Astrocyte (in vitro differentiated cells and primary cell): ENCODE measurements around the gene LDB3. TPM values are rescaled to one million over a fixed set of nuclear protein-coding genes. Genes with fewer than 3 reads are reported as not detected.
"Not testable (repeated sequence)": the region's sequence is repeated elsewhere in the genome, so short reads cannot be mapped to it uniquely, and the experiment has no call there.

ENCODE experiments used
- DNase-seq: peaks from one replicate; pipeline ENCODE4 v3.0.0-alpha.2; 2010; ENCODE audit warnings: low read depth
- FAIRE-seq: peaks from 2 replicates; lab custom pipeline; 2011; peaks lifted over from hg19 to GRCh38; lab: Jason Lieb, UNC
- H2AFZ ChIP-seq: 2 replicates; pipeline ENCODE4 v1.6.0; 2012; ENCODE audit warnings: low read depth, low read length, inconsistent platforms
- H3K27ac ChIP-seq: 2 replicates; pipeline ENCODE4 v1.5.1; 2011; ENCODE audit warnings: low read depth, low read length, inconsistent platforms
- H3K27me3 ChIP-seq: 2 replicates; pipeline ENCODE4 v1.6.0; 2011; ENCODE audit warnings: low read length, inconsistent platforms; ENCODE audit not compliant: insufficient read depth
- H3K36me3 ChIP-seq: 2 replicates; pipeline ENCODE4 v1.5.1; 2011; ENCODE audit warnings: low read length, inconsistent platforms; ENCODE audit not compliant: insufficient read depth
- H3K4me1 ChIP-seq: 2 replicates; pipeline ENCODE4 v1.5.1; 2011; ENCODE audit warnings: low read length, inconsistent platforms; ENCODE audit not compliant: insufficient read depth
- H3K4me2 ChIP-seq: 2 replicates; pipeline ENCODE4 v1.6.0; 2012; ENCODE audit warnings: low read length, inconsistent platforms
- H3K4me3 ChIP-seq: 2 replicates; pipeline ENCODE4 v1.5.1; 2011; ENCODE audit warnings: low read depth, mild to moderate bottlenecking, low read length, inconsistent platforms; ENCODE audit not compliant: insufficient read depth
- H3K79me2 ChIP-seq: 2 replicates; pipeline ENCODE4 v1.6.0; 2012; ENCODE audit warnings: mild to moderate bottlenecking, low read length, inconsistent platforms; ENCODE audit not compliant: insufficient read depth
- H3K9ac ChIP-seq: 2 replicates; pipeline ENCODE4 v1.6.0; 2012; ENCODE audit warnings: mild to moderate bottlenecking, low read length, inconsistent platforms
- H3K9me3 ChIP-seq: 2 replicates; pipeline ENCODE4 v1.5.1; 2012; ENCODE audit warnings: low read depth, mild to moderate bottlenecking, low read length, inconsistent platforms; ENCODE audit not compliant: insufficient read depth
- H4K20me1 ChIP-seq: 2 replicates; pipeline ENCODE4 v1.6.0; 2012; ENCODE audit warnings: low read length, inconsistent platforms; ENCODE audit not compliant: insufficient read depth
- H3K27ac Mint-ChIP-seq: one replicate; pipeline ENCODE4 v1.8.0; 2021; ENCODE audit warnings: mild to moderate bottlenecking, mixed read lengths; ENCODE audit not compliant: unreplicated experiment
- H3K27me3 Mint-ChIP-seq: one replicate; pipeline ENCODE4 v1.8.0; 2021; ENCODE audit warnings: low read depth, mixed read lengths; ENCODE audit not compliant: unreplicated experiment
- H3K36me3 Mint-ChIP-seq: one replicate; pipeline ENCODE4 v1.8.0; 2021; ENCODE audit warnings: low read depth, mixed read lengths; ENCODE audit not compliant: unreplicated experiment
- H3K4me1 Mint-ChIP-seq: one replicate; pipeline ENCODE4 v1.8.0; 2021; ENCODE audit warnings: low read depth, mixed read lengths; ENCODE audit not compliant: unreplicated experiment
- H3K4me3 Mint-ChIP-seq: one replicate; pipeline ENCODE4 v1.8.0; 2021; ENCODE audit warnings: mild to moderate bottlenecking, moderate library complexity, mixed read lengths; ENCODE audit not compliant: unreplicated experiment
- H3K9me3 Mint-ChIP-seq: one replicate; pipeline ENCODE4 v1.8.0; 2021; ENCODE audit warnings: mild to moderate bottlenecking, mixed read lengths; ENCODE audit not compliant: unreplicated experiment
- CTCF ChIP-seq: IDR thresholded peaks from 2 replicates; pipeline ENCODE4 v1.5.1; 2011; ENCODE audit warnings: low read depth, mild to moderate bottlenecking, inconsistent platforms, low read length, moderate library complexity; ENCODE audit not compliant: insufficient read depth
- EZH2 ChIP-seq: IDR thresholded peaks from 2 replicates; pipeline ENCODE4 v1.6.1; 2012; ENCODE audit warnings: mild to moderate bottlenecking, low read length, inconsistent platforms; ENCODE audit not compliant: insufficient read depth
- total RNA-seq: library from RNA; stranded (reverse); gene quantifications from 2 replicates; pipeline ENCODE4 v1.2.1, GENCODE V29; 2021

Gene LDB3
- total RNA-seq, 1 donor from 2014 or later = 3.5 TPM

DNA sequence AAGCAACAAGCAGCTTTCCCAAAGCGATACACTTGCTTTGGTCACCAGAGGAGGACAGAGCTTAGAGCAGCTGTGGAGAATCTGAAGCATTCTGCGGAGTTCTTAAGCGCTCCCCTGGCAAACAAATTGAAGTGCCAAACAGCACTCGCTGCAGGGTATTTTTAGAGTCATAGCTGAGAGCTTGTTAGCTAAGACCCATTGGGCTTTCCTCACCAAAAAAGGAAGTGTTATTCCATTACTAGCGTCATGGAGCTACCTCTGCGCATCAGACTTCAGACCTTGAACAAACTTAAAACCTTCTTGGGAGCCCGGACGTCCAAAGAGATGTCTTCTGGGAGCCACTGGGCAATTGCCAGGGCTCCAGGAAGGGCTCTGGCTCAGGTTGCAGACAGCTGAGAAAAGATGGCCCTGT is 65.0 kb downstream of the LDB3 start:
- Mint-ChIP-seq H3K4me1 (peaks cover 5% of the 10 kb centered on the region), H3K9me3 (no peaks in the 10 kb centered on the region), H3K36me3 (peaks cover 7% of the 10 kb centered on the region), H3K27ac (no peak overlapping the region), H3K27me3 (peaks cover 5% of the 10 kb centered on the region), H3K4me3 (no peak overlapping the region)
- no peaks in the 10 kb centered on the region for H3K36me3 ChIP-seq
- H3K9ac ChIP-seq = no peak overlapping the region
- H3K4me3 ChIP-seq = no peak overlapping the region
- H4K20me1 ChIP-seq = no peaks in the 10 kb centered on the region
- DNase-seq = no peak
- no peaks in the 10 kb centered on the region for H3K9me3 ChIP-seq
- no peak for FAIRE-seq
- TF ChIP-seq EZH2 (no peak), CTCF (no peak)
- no peaks in the 10 kb centered on the region for H3K27me3 ChIP-seq
- no peaks in the 10 kb centered on the region for H3K79me2 ChIP-seq
- H3K4me1 ChIP-seq = no peaks in the 10 kb centered on the region
- H2AFZ ChIP-seq = no peak overlapping the region
- no peak overlapping the region for H3K4me2 ChIP-seq
- H3K27ac ChIP-seq = no peak overlapping the region

DNA sequence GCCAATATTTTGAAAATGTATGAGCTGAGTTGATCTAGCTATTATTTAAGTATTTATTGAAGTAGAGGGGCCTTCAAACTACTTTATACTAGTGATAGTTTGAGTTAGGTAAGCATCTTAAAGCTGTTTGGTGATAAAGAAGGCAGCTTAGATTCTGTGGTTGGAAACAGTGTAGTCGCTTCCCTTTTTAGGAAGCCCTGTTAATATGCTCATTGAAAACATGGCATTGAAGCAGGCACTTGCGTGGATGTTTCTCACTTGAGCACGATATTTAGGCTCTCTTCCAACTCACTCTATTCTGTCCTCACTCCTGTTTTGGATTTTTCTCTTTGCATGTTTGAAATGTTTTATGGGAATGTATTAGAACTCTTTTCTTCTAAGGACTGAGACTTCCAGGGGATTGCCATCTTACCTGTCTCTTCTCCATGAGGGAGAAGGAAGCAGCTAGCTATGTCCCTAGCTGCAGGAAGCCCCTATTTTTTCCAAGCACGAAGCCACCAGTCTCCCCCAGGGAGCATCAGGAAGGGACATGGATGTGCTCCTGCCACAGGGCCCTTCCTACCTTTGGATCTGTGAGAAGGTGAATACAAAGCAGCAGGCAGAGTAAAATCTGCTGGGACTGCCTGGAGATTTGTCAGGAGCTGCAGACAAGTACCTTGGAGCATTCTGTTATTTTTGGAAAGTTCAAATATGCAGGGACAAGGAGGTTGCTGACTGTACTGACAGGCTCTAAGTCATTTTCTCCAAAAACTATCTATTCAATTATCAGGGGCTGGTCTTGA is 66.1 kb downstream of the LDB3 start:
- H3K36me3 ChIP-seq = no peaks in the 10 kb centered on the region
- no peaks in the 10 kb centered on the region for H3K9me3 ChIP-seq
- TF ChIP-seq EZH2 (no peak), CTCF (no peak)
- no peak for DNase-seq
- H3K4me2 ChIP-seq = no peak overlapping the region
- H3K27me3 ChIP-seq = no peaks in the 10 kb centered on the region
- FAIRE-seq = no peak
- no peak overlapping the region for H3K9ac ChIP-seq
- peaks cover 5% of the 10 kb centered on the region for H3K27me3 Mint-ChIP-seq
- no peaks in the 10 kb centered on the region for H4K20me1 ChIP-seq
- peaks cover 7% of the 10 kb centered on the region for H3K36me3 Mint-ChIP-seq
- H3K27ac ChIP-seq = no peak overlapping the region
- H2AFZ ChIP-seq = no peak overlapping the region
- no peak overlapping the region for H3K27ac Mint-ChIP-seq
- H3K4me3 ChIP-seq = no peak overlapping the region
- no peaks in the 10 kb centered on the region for H3K9me3 Mint-ChIP-seq
- no peaks in the 10 kb centered on the region for H3K4me1 ChIP-seq
- no peaks in the 10 kb centered on the region for H3K79me2 ChIP-seq
- H3K4me1 Mint-ChIP-seq = peaks cover 5% of the 10 kb centered on the region
- H3K4me3 Mint-ChIP-seq = no peak overlapping the region

GRCh38 chr10:86735278-86735677 is 67.0 kb downstream of the LDB3 start:
- not testable (repeated sequence) for H3K9me3 ChIP-seq, H3K27me3 ChIP-seq, H3K79me2 ChIP-seq, DNase-seq, H3K4me1 ChIP-seq, H3K9ac ChIP-seq, H3K36me3 Mint-ChIP-seq, H3K27ac Mint-ChIP-seq, H2AFZ ChIP-seq, H3K27me3 Mint-ChIP-seq, H3K9me3 Mint-ChIP-seq, H3K4me3 ChIP-seq, H3K27ac ChIP-seq, H3K4me3 Mint-ChIP-seq, H3K36me3 ChIP-seq, H4K20me1 ChIP-seq, H3K4me2 ChIP-seq, H3K4me1 Mint-ChIP-seq, FAIRE-seq
